GM12875 (cell line): Measurements from ENCODE around the gene MBD3L3.
"Not testable (repeated sequence)": the region's sequence is repeated elsewhere in the genome, so short reads cannot be mapped to it uniquely, and the experiment has no call there.

Experiments
- H3K4me3 ChIP-seq: one replicate; pipeline ENCODE4 v1.5.1; 2011; ENCODE audit warnings: low read depth, low read length, control low read depth
- TF ChIP-seq, protein P1 (sequence below): IDR thresholded peaks from 2 replicates; pipeline ENCODE4 v1.5.1; 2011; ENCODE audit warnings: low read depth, mild to moderate bottlenecking, control low read depth, inconsistent platforms, low read length, moderate library complexity, borderline replicate concordance; ENCODE audit not compliant: insufficient read depth

MBD3L3 gene

DNA sequence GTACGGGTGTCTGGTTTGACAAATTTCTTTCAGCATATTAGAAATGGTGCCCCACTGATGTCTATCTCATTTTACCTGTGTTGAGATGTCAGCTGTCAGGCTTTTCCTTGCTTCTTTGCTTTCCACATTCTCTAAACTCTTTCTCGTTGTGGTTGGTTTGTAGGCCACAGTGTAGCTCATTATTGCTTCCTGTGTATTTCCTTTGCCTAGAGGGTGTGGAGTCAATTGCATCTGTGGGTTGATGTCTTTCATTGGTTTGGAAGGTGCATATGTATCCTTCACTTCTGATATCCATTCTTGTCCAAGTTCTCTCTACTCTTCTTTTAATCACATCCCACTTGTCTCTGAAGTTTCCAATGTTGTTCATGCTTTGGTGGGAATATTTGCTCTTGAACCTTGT is 16.9 kb downstream of the MBD3L3 start:
- not testable (repeated sequence) for H3K4me3 ChIP-seq

DNA sequence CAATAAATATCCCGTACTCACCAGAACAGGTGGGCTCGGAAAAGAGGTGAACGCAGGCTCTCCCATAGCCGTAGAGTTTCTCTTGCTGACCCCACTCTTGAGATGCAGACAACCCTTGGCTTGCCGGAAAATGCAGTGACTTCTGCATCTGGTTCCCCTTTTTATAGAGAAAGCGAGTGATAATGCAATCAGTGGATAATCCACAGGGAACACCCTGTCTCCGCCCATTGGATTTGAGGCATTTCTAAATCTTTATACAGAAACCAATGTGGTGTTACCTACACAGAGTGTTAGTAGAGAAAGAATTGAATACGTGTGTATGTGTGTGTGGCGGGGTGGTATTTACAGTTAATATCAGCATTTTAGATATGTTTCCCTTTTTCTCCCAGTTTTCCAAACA is 18.4 kb downstream of the MBD3L3 start, which contains the start of gene MBD3L4:
Gene MBD3L4 (minus strand): TSS at position 101 of the 400 bp plus-strand sequence. CDS start 35 bp downstream, at position 66.
- H3K4me3 ChIP-seq: not testable (repeated sequence)

DNA sequence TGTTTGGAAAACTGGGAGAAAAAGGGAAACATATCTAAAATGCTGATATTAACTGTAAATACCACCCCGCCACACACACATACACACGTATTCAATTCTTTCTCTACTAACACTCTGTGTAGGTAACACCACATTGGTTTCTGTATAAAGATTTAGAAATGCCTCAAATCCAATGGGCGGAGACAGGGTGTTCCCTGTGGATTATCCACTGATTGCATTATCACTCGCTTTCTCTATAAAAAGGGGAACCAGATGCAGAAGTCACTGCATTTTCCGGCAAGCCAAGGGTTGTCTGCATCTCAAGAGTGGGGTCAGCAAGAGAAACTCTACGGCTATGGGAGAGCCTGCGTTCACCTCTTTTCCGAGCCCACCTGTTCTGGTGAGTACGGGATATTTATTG is 28.2 kb downstream of the MBD3L3 start, which contains the start of gene MBD3L5:
Gene MBD3L5 (plus strand): TSS at position 301 of the 400 bp plus-strand sequence. CDS start 34 bp downstream, at position 335.
- not testable (repeated sequence) for H3K4me3 ChIP-seq

DNA sequence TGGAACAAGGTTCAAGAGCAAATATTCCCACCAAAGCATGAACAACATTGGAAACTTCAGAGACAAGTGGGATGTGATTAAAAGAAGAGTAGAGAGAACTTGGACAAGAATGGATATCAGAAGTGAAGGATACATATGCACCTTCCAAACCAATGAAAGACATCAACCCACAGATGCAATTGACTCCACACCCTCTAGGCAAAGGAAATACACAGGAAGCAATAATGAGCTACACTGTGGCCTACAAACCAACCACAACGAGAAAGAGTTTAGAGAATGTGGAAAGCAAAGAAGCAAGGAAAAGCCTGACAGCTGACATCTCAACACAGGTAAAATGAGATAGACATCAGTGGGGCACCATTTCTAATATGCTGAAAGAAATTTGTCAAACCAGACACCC is 29.7 kb downstream of the MBD3L3 start:
- H3K4me3 ChIP-seq: not testable (repeated sequence)

DNA sequence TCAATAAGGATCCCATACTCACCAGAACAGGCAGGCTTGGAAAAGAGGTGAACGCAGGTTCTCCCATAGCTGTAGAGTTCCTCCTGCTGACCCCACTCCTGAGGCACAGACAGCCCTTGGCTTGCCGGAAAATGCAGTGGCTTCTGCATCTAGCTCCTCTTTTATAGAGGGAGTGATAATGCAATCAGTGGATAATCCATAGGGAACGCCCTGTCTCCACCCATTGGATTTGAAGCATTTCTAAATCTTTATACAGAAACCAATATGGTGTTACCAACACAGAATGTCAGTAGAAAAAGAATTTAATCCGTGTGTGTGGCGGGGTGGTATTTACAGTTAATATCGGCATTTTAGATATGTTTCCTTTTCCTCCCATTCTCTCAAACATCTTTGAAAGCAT is 37.1 kb downstream of the MBD3L3 start, which contains the start of gene MBD3L2B:
Gene MBD3L2B (minus strand): TSS at position 101 of the 400 bp plus-strand sequence. CDS start 34 bp downstream, at position 67.
- not testable (repeated sequence) for H3K4me3 ChIP-seq

DNA sequence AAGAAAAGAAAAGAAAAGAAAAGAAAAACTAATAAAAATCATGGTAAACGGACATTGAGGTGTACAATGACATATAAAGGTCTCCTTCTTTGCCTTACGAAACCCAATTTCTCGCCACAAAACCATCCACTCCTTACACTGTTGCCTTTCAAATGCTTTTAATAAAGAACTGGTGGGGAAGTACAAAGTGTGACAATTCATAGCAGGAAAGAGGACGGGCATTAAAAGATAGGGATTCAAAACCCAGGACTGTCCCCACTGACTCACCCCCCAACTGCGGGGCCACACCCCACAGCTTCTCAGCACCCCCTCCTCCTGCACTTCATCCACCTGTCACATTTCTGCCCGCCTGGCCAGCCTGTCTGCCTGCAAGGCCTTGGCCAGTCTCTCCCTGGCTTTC is 39.6 kb downstream of the MBD3L3 start:
- no peak overlapping the region for H3K4me3 ChIP-seq

DNA sequence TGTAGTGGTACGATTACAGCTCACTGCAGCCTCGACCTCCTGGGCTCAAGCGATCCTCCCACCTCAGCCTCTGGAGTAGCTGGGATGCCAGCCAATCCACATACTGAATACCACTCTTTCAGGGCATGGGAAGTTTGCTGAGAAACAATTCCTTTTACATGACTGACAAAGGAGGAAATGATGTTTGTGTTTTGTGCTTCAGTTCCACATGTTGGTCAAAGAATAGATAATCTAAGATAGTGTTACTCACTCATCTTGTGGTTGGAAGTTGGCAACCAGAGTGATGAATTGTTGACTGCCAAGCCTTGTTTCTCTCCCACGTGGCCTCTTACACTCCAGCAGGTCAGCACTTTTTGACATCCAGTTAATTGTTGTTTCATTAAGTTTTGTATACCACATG is 44.8 kb downstream of the MBD3L3 start:
- TF ChIP-seq, protein P1, sequence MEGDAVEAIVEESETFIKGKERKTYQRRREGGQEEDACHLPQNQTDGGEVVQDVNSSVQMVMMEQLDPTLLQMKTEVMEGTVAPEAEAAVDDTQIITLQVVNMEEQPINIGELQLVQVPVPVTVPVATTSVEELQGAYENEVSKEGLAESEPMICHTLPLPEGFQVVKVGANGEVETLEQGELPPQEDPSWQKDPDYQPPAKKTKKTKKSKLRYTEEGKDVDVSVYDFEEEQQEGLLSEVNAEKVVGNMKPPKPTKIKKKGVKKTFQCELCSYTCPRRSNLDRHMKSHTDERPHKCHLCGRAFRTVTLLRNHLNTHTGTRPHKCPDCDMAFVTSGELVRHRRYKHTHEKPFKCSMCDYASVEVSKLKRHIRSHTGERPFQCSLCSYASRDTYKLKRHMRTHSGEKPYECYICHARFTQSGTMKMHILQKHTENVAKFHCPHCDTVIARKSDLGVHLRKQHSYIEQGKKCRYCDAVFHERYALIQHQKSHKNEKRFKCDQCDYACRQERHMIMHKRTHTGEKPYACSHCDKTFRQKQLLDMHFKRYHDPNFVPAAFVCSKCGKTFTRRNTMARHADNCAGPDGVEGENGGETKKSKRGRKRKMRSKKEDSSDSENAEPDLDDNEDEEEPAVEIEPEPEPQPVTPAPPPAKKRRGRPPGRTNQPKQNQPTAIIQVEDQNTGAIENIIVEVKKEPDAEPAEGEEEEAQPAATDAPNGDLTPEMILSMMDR: no peak
- H3K4me3 ChIP-seq: no peak overlapping the region

More for the DNA sequence above, 39.6 kb downstream of the MBD3L3 start:
- TF ChIP-seq, protein P1: no peak

DNA sequence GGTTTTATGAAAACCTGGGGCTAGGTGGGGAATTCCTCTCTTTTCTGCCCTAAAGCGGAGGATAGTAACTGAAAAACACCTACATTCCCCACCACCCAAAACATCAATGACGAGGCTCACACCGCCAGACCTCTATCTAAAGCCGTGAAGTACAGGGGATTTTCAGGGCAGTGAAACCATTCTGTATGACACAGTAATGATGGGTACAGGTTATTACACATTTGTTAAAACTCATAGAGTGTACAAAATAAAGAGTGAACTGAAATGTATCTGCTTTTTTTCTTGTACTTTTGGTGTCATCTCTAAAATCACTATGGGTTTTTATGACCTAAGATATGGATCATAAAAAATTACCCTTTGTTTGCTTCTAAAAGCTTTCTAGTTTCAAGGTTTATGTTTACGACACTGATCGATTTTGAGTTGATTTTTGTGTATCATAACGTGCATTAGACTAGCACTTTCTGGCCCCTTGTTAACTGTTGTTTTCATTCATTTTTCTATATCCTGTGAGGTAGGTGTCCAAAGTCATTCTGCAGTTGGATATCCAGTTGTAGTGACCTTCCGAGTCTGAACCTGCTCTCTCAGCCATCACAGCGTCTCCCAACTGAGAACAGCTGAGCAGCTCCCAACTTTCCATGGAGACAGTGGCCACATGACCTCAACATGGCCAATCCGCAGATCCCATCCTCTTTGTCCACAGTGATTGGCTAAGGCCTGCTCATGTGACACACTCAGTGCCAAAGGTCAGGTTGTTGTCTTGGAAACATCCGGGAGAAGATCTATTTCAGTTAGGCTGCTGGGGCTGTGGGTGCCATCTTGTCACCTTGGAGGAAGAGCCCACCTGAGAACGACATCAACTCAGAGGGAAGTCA is 47.5 kb downstream of the MBD3L3 start:
- no peak overlapping the region for H3K4me3 ChIP-seq
- TF ChIP-seq, protein P1: no peak

DNA sequence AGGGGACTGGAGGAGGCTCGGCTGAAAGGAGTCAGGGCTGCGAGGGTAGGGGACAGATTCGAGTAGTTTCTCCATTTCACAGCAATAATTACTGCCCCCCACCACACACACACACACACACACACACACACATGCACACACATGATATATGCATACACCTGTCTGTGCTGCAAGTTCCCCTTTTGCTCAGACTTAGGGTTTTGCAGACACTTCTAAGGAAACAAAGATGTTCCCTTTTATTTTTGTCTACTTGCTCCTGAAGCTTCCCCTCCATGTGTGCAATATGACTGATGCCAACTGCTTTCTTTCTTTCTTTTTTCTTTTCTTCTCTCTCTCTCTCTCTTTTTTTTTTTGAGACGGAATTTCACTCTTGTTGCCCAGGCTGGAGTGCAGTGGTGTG is 50.6 kb downstream of the MBD3L3 start:
- TF ChIP-seq, protein P1: no peak
- H3K4me3 ChIP-seq: no peak overlapping the region
